Stromal cell of bone marrow (primary cell): ENCODE results near the gene MBTD1.
"Not testable (repeated sequence)": the region's sequence is repeated elsewhere in the genome, so short reads cannot be mapped to it uniquely, and the experiment has no call there.

Experiments
- DNase-seq: peaks from one replicate; pipeline ENCODE4 v3.0.0-alpha.2; 2012; ENCODE audit warnings: low read depth

The MBTD1 gene

DNA sequence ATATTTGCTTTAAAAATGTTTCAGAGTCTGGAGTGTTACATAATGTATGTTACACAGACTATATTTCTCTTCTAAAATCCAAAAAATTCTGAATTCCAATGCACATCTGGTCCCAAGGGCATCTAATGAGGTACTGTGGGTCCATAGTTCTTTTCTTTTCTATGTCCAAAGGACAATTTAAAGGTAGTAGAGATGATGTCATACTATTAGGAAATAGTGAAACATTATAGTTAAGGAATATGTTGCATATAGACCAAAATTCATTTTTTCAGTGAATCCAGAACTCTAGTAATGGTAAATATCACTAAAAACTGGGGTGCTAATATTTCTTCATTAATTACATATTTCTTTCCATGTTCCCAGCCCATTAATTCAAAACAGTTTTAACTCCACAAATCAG lies 70.7 kb downstream of the MBTD1 start:
- no peak for DNase-seq

DNA sequence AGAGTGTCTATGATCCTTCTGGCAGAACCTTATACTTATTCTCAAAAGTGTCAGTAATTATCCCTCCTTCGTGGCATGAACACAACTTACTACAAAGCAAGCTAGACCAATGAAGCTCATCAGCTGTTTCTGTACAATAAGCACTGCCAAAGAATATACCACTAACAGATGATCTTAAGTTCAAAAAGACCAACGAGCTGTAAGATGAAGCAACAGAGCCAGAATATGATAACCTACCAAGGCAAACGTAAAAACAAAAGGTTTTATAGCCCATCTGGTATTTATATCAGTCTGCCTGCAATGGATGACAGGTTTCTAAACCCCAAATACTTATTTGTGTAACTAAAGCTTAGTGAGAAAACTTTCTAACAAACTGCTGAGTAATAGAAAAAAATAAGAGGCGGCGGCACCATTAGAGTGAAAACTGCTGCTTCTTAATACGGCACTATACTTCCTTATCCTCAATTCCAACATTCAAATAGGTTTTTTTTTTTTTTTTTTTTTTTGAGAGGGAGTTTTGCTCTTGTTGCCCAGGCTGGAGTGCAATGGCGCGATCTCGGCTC lies 71.5 kb downstream of the MBTD1 start:
- no peak for DNase-seq

DNA sequence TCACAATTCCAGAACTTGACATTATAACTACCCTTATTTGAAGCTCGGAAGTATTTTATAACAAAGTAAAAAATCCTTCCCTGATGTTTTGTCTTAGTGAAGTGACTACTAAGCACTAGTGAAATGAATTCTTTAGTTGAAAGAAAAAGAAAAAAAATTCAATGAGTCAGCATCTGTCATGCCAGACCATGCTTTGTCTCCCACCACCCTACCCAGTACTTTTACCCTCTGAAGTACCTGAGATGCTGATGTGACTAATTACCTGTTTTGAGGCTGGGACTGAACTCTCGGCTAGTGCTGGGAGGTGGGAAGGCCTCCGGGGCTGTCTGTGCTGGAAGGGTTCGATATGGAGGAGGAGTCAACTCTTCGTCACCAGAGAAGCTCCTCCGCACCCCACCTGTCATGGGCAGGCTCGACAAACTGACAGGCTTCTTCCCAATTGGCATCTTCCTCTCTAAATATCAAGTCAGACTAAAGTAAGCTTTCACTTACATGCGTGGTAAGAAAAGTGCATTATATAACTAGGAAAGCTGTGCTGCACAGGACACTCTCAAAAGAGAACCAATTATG lies 74.0 kb downstream of the MBTD1 start:
- DNase-seq = no peak

DNA sequence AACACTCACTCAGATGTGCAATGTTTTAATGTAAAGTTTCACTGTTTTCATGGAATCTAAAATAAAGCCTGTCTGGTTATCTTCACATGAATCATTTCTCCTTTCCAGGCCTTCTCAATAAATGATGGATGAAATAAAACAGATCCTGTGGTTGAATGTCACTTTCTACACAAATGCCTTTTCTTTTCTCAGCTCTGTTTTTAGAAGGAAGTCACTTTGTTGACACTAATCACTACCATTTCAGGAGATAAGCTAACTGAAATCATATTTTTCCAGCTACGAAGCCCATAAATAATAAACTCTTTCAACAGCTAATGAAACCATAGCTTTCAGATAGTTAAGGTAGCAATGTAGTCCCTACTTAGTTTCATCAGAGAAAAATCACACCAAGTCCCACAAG lies 75.7 kb downstream of the MBTD1 start:
- no peak for DNase-seq

DNA sequence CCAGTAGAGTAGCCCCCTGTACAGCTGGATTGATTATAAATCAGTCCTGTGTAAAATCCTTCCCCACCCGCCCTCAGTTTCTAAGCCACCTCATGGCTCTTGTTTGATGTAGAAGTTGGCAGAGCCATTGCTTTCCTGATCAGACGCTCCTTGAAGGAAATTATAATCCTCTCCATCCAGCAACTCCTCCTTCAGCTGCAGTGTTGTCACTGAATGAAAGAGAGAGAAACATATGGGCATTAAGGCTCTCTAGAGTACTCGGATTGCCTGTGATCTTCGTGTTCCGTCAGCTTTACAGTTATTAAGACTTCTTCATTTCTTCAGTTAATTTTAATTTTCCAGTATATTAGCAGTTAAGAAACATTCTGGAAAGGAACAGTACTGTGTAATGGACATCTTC lies 79.4 kb downstream of the MBTD1 start:
- DNase-seq = no peak

DNA sequence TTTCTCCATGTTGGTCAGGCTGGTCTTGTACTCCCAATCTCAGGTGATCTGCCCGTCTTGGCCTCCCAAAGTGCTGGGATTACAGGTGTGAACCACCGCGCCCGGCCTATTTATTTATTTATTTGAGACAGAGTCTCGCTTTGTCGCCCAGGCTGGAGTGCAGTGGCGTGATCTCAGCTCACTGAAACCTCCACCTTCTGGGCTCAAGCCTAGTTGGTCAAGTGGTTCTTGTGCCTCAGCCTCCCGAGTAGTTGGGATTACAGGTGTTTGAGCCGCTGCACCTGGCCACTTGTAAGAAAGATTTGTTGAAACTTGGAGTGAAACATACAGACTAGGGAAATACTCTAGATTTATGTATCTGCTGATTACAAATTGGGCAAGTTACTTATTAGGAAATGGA lies 87.8 kb downstream of the MBTD1 start:
- not testable (repeated sequence) for DNase-seq

DNA sequence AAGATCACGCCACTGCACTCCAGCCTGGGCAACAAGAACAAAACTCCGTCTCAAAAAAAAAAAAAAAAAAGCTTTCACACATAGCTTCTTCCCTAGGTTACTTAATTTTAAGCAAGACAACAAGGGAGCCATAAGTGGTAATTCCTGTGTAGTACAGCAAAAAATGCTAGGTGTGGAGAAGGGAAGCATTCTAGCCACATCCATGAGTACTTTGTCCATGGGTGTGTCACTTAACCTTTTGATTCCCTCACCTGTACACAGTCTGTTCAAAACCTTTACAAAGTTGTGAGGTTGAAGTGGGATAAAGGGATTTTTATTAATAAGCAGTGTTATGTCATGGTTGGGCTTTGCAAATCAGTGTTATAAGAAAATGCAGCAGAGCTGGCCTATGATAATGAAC lies 89.1 kb downstream of the MBTD1 start:
- no peak for DNase-seq

DNA sequence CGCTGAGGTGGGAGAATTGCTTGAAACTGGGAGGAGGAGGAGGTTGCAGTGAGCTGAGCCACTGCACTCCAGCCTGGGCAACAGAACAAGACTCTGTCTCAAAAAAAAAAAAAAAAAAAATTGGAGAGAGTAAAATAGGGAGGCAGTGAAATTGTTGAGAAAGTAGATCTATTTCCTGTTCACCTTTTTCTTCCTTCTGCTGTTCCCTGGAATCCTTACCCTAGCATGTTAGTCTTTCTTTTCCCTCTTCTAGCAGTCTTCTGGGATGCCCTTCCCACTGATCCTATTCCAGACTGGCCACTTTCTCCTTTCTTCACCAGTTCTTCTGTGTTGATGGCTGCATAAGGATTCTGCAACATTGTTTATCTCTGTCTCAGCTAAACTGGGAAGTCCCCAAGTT lies 90.5 kb downstream of the MBTD1 start:
- DNase-seq = no peak

DNA sequence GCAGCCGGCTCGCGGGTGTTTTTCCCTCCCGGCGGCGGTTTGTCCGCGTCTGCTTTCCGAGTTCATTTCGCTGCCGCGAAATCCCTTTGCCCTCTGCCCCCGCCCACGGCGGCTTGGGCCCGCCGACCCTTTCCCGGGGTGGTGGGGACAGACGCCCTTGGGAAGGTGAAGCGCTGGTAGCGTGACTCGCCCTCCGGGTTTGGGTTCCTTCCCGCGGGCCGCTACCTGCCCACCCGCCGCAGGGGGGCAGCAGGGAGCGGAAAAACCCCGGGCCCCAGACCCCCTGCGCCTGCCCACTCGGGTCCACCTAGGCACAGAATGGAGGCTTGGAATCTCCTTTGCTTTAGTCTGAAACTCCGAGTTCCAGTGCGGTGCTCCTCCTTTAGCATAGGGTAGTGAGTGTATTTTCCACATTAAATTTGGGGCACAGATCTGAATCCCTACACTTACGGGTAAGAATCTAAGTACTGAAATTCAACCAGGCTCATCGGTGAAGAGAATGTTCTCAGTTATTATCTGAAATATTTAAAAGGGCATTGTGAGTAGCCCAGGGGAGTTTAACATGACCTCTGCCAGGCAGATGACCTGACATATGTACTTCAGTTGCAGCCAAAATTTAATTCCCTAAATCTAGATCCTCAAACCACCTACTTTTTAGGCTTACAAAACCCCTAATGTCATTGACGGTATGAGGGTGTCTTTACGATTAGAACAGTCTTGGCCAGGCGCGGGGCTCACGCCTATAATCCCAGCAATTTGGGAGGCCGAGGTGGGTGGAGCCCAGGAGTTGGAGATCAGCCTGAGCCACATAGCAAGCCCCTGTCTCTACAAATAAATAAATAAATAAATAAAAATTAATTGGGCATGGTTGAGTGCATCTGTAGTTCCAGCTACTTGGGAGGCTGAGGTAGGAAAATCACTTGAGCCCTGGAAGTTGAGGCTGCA lies 92.6 kb downstream of the MBTD1 start:
- no peak for DNase-seq

DNA sequence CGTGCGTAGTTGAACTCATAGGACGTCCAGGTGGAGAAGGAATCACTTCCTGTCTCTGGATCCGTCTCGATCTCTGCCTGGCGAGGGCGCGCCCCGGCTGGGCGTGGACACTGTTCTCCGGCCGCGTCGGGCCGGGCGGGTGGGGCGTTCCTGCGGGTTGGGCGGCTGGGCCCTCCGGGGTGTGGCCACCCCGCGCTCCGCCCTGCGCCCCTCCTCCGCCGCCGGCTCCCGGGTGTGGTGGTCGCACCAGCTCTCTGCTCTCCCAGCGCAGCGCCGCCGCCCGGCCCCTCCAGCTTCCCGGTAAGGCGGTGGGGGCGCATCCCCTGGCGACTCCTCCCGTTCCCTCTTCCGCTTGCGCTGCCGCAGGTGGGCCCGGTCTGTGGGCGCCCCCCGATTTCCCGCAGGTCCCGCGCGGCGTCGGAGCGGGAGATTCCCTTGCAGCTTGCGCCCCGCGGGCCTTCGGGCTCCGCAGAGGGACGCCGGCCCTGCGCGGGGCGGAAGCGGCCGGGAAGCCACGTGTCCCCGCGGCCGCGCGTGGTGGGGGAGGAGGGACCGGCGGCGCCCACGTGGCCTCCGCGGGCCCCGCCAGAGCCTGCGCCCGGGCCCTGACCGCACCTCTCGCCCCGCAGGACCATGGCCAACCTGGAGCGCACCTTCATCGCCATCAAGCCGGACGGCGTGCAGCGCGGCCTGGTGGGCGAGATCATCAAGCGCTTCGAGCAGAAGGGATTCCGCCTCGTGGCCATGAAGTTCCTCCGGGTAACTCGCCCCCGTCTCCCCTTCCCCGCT lies 93.5 kb downstream of the MBTD1 start, which contains the start of gene NME2:
NME2 (plus strand) TSS at position 214 of the 789 bp plus-strand sequence; CDS start at position 634, 420 bp downstream.
- DNase-seq = peak; percentile 68

DNA sequence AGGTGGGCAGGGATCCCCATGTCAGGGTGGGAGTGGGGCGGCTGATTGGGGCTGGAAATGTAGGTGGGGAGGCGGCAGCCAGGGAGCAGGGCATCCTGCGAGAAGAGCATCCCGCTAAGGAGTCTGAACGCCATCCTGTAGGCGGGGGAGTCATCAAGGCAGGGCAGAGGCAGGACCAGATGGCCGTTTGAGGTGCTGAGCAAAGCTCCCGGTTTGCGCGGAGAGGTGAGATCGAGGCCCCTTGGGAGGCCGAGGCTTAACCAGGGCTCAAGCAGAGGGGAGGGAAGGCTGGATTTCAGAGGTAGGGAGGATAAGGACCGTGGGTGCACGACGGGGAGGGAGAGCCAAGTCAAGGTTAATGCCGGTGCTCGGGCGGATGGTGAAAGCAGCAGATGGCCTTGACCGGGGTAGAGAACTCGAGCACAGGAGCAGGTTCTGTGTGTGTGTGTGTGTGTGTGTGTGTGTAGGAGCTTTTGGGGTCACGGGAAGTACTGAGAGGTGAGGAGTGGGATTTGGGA lies 94.1 kb downstream of the MBTD1 start:
- DNase-seq = no peak

DNA sequence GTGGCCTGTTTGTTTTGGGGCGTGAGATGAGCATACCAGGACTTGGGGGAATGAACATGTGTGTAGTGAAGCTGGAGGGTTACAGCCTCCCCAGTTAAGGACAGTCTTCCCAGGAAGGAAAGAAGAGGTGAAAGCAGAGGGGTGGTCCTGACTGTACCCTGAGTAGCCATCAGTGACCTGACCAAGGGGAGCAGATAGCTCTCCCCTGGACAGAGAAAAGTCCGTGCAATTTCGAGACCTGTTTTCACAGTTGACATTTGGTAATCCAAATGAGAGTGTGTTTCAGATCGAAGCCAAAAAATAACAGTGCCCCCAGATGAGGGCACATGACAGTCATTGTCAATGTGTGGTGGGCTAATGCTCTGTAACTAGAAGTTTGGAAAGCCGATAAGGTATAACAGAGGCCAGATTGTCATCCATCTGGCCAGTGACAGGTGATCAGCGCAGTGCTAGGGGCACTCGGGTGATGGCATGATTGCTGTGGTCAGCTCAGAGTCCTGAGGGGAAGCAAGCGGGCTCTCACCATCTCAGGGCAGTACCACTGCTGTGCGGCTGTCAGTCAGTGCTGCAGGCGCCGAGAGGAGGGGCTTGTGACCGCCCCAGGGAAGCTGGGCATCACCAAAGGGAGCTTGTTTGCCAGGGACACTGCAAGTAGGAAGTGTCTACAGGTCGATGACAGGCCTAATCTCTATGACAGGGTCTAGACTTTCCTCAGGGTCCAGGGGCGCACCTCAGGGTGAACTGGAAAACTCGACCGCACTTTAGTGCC lies 94.8 kb downstream of the MBTD1 start:
- DNase-seq = no peak

DNA sequence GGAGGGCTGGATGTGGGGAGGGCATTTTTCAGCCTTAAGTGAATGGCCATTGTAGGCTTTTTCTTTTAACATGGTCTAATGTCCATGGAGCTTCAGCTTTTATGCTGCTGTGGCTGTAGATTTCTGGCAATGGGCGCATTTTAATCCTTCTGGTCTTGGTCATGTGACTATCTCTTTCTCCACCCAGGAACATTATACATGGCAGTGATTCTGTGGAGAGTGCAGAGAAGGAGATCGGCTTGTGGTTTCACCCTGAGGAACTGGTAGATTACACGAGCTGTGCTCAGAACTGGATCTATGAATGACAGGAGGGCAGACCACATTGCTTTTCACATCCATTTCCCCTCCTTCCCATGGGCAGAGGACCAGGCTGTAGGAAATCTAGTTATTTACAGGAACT lies 98.3 kb downstream of the MBTD1 start:
- DNase-seq = no peak

DNA sequence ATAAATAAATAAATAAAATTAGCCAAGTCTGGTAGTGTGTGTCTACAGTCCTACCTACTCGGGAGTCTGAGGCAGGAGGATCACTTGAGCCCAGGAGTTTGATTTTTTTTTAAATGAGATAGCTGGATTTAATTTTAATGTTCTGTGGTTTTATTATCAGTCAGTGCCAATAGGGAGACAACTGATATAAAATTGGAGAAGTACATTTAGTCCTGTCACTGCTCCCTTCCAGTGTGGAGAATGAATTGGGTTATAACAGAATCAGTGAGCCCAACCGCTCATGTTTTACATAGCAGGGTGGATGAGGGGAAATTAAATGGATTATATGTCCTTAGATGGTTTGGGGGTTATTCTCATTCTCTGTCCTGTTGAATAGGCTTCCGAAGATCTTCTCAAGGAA lies 100.2 kb downstream of the MBTD1 start:
- no peak for DNase-seq

DNA sequence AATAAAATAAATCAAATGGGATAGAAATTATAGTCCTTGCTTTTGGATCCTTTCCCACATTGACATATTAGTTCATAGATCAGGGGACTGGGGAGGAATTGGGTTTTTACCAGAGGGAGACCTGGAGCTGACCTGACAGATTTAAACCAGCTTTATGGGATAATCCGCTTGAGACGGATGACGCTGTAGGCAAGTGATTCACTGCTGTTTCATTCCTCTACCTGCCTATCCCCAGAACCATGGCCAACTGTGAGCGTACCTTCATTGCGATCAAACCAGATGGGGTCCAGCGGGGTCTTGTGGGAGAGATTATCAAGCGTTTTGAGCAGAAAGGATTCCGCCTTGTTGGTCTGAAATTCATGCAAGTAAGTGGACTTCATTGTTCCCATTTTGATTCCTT lies 104.4 kb downstream of the MBTD1 start:
- DNase-seq = no peak

DNA sequence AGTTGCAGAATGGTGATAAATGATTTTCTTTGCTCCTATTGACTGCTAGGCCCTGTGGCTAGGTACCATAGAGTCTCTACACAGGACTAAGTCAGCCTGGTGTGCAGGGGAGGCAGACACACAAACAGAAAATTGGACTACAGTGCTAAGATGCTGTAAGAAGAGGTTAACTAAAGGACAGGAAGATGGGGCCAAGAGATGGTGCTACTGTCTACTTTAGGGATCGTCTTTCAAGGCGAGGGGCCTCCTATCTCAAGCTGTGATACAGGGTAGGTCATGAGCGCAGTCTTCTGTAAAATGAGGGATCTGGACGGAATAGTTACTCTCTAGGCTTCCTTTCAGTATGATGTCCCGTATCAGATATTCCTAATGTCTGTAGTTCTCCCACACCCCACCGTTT lies 105.7 kb downstream of the MBTD1 start:
- no peak for DNase-seq

DNA sequence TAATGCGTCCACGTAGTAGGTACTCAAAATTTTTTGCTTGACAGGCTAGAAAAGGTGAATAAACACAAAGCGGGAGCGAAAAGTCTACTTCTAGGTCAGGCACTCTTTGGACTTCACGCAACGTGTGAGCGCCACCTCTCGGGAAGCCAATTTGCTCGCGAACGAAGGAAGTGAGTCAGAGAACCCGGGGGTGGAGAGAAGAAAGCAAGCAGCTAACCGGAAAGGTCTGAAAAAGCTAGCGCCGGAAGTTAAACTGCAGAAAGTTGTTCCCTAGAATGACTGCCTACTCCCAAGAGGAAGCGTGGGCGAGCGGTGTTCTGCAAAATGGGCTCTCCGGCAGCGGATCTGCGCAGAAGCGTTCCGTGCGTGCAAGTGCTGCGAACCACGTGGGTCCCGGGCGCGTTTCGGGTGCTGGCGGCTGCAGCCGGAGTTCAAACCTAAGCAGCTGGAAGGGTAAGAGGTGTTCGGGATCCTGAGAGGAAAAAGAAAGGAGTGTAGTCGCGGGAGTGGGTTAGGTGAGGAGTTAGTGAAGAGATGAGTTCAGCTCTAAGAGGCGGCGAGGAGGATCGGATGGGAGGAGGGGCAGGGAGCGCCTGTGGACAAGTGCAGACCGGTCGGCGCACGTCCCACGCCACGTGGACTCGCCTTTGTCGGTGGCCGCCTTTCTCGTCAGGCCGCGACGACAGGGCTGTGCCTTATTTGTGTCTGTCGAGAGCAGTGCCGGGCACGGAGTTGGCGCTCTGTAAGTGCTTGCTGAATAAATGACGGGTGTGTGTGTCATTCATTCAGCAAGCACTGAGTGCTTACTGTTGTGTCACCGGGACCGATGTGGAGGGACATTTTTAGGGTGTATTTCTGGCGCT lies 106.4 kb downstream of the MBTD1 start, which contains the start of gene NME1:
NME1 (plus strand) TSS at position 350 of the 863 bp plus-strand sequence. CDS start 2,096 bp downstream, outside the sequence.
- peak; percentile 99 for DNase-seq

DNA sequence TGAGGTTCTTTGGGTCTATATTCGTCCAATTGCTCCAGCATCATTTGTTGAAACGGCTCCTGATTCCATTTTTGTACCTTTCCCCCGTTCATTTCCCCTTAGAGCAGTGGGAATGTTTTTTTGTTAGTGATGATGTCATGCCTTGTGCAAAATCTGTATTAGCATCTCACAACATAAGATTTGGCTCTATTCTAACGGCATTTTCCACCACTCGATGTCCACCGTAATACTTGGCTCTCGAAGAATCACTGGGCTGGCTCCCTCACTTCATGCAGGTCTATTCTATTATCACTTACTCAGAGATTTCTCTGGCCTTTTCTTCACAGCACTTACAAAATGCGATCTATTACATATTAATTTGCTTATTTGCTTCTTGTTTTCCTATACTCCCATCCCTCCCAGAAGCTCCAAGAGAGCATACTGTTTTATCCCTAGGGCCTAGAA lies 107.1 kb downstream of the MBTD1 start:
- DNase-seq = peak; percentile 18

DNA sequence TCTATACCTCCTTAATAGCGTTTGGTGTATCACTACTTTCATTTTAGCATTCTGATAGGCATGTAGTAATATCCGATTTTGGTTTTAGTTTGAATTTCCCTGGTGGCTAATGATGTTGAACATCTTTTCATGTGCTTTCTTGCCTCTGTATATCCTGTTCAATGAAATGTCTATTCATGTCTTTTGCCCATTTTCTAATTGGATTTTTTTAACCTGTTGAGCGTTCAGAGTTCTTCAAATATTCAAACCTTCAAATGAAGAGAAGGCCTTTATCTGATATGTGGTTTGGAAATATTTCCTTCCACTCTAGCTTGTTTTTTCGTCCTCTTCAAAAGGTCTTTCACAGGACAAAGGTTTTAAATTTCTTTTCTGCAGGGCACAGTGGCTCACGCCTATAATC lies 108.9 kb downstream of the MBTD1 start:
- no peak for DNase-seq

DNA sequence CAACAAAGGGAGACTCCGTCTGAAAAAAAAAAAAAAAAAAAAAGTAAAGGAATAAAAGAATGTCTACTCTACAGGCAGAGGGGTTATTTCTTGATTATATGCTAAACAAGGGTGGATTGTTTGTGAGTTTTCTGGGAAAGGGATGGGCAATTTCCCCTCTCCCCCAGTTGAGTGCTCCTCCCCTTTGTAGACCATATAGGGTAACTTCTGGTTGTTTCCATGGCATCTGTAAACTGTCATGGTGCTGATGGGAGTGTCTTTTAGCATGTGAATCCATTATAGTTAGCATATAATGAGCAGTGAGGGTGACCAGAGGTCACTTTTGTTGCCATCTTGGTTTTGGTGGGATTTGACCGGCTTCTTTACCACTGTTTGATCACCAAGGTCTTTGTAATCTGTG lies 110.7 kb downstream of the MBTD1 start:
- DNase-seq = no peak
